COLO668 (cell line): ENCODE data around the gene NPPA.

ENCODE experiments used
- DNase-seq: peaks from one replicate; lab custom pipeline; 2025; ENCODE audit not compliant: unreplicated experiment; lab: John Stamatoyannopoulos, UW

Gene NPPA

GRCh38 chr1:11874624-11875023 is 27.0 kb upstream of the NPPA start:
- DNase-seq, result no peak

GRCh38 chr1:11874258-11874562 is 26.6 kb upstream of the NPPA start:
- no peak for DNase-seq

- no peak for DNase-seq
Measured at GRCh38 chr1:11873395-11874257, 26.0 kb upstream of the NPPA start.

GRCh38 chr1:11872545-11872944 is 25.0 kb upstream of the NPPA start:
- no peak for DNase-seq

- DNase-seq, result no peak
Measured at GRCh38 chr1:11869650-11870207, 22.1 kb upstream of the NPPA start.

- no peak for DNase-seq
Measured at GRCh38 chr1:11869104-11869503, 21.5 kb upstream of the NPPA start.

DNA sequence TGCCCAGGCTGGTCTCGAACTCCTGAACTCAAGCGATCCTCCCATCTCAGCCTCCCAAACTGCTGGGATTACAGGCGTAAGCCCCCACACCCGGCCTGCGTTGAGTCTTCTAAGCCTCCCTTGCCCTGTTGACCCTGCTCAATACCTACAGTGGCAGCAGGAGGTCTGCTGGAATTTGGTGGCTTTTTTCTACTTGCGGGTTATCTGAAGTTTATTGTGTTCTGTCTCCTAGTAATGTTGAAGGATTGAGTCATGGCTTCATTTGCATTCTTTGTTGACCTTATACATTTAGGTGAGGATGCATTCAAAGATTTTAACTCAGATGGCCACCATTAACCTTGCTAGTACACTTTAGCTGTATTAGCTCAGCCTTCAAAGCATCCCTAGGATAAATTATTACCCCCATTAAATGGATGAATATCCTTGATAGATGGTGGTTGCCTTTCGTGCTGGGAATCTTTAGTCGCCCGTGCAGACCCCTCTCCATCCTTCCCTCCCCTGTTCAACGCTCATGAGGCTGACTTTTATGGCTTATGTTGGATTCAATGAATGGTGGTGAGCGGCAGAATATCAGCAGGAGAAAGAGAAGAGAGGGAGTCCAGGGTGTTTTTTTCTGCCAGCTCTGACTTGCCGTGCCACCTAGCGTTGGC is 20.9 kb upstream of the NPPA start:
- no peak for DNase-seq

DNA sequence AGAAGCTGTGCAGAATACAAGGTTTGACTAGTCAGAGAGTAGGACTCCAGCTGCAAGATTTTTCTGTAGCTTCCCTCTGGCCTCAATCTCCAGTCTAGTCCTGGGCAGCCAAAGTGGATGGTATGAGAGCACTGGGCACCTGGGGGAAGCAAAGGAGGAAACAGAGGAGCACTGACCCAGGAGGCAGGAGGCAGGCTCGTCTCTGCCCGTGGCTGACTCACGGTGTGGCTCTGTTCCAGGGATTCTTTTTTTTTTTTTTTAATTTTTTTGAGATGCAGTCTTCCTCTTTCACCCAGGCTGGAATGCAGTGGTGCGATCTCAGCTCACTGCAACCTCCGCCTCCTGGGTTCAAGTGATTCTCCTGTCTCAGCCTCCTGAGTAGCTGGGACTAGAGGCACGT is 15.3 kb upstream of the NPPA start:
- no peak for DNase-seq

- no peak for DNase-seq
Measured at GRCh38 chr1:11860587-11860986, 13.0 kb upstream of the NPPA start.

- no peak for DNase-seq
Measured at GRCh38 chr1:11860083-11860482, 12.5 kb upstream of the NPPA start.

GRCh38 chr1:11858968-11859871 is 11.6 kb upstream of the NPPA start:
- no peak for DNase-seq

GRCh38 chr1:11858613-11858967 is 11.0 kb upstream of the NPPA start, which contains the start of gene NPPB:
TSS of gene NPPB (minus strand) at chr1:11858945. CDS start at chr1:11858833, 112 bp downstream.
- DNase-seq, result no peak

- no peak for DNase-seq
Measured at GRCh38 chr1:11858158-11858557, 10.6 kb upstream of the NPPA start.

GRCh38 chr1:11857164-11857851 is 9.7 kb upstream of the NPPA start:
- DNase-seq, result no peak

- no peak for DNase-seq
Measured at GRCh38 chr1:11856698-11857097, 9.1 kb upstream of the NPPA start.

GRCh38 chr1:11855430-11855829 is 7.8 kb upstream of the NPPA start:
- no peak for DNase-seq

DNA sequence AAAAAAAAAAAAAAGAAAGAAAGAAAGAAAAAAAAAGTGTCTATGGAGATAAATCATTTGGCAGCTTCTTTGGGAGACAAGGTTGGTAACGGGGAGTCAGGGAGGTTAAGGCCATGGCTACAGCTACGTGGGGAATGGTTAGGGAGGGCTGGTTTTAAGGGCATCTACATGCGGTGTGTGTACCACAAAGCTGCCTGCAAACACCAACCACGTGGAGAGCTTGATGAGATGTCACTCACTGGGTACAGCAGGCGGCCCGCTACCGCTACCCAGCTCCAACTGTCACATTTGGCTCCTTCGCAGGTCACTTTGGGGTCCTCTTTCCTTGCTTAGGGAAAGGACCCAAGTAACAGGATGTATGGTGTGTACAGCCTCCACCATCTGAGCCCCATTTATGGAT is 6.9 kb upstream of the NPPA start:
- DNase-seq, result no peak

GRCh38 chr1:11851180-11851579 is 3.6 kb upstream of the NPPA start:
- DNase-seq, result no peak

GRCh38 chr1:11850156-11850555 is 2.6 kb upstream of the NPPA start:
- no peak for DNase-seq

GRCh38 chr1:11848373-11848700 is 754 bp upstream of the NPPA start:
- no peak for DNase-seq
